CD14-positive monocyte (primary cell): ENCODE data around the gene LYPD6. TPM values are rescaled to one million over a fixed set of nuclear protein-coding genes. Genes with fewer than 3 reads are reported as not detected.
A peak's percentile ranks its signal among the peaks of the same experiment; 100 is the strongest.

Experiments used
- DNase-seq, 3 donors: peaks; one replicate each; pipeline ENCODE4 v3.0.0-alpha.2; 2011 to 2022
- H2AFZ ChIP-seq: 2 replicates; pipeline ENCODE4 v1.6.0; 2012; ENCODE audit warnings: mild to moderate bottlenecking, low read depth, low read length, inconsistent platforms; ENCODE audit not compliant: insufficient read depth, poor library complexity, severe bottlenecking
- H3K27ac ChIP-seq, 2 donors: 1 replicate in 1 of 2; 2 replicates in 1 of 2; pipeline ENCODE4 v1.5.1; 2012 to 2013; ENCODE audit warnings: low read length in 2 of 2, control low read depth in 1 of 2, inconsistent platforms in 1 of 2, low read depth in 1 of 2, mild to moderate bottlenecking in 1 of 2
- H3K27me3 ChIP-seq, 2 donors: one replicate each; pipeline versions ENCODE4 v1.6.0 to v1.6.1; 2011 to 2013; ENCODE audit warnings: low read length in 2 of 2; ENCODE audit not compliant: control insufficient read depth in 2 of 2, insufficient read depth in 2 of 2
- H3K36me3 ChIP-seq, 2 donors: replicated peaks in 1 of 2; 1 replicate in 1 of 2; 2 replicates in 1 of 2; pipeline versions ENCODE4 v1.5.1 to v1.6.1; 2012 to 2013; ENCODE audit warnings: low read length in 2 of 2, control low read depth in 1 of 2, inconsistent platforms in 1 of 2, mild to moderate bottlenecking in 1 of 2; ENCODE audit not compliant: insufficient read depth in 2 of 2, control insufficient read depth in 1 of 2
- H3K4me1 ChIP-seq, 2 donors: 1 replicate in 1 of 2; 2 replicates in 1 of 2; pipeline versions ENCODE4 v1.5.1 to v1.6.1; 2012 to 2013; ENCODE audit warnings: low read length in 2 of 2, control low read depth in 1 of 2, inconsistent platforms in 1 of 2, mild to moderate bottlenecking in 1 of 2, moderate library complexity in 1 of 2; ENCODE audit not compliant: insufficient read depth in 2 of 2, control insufficient read depth in 1 of 2
- H3K4me2 ChIP-seq: replicated peaks from 2 replicates; pipeline ENCODE3; 2012; ENCODE audit warnings: low read length, moderate library complexity, mild to moderate bottlenecking; ENCODE audit not compliant: poor library complexity, severe bottlenecking; ENCODE audit errors: extremely low read depth
- H3K4me3 ChIP-seq, 3 experiments: fragments of 200-600 bp in 1 of 3; sonication (generic) in 1 of 3; replicated peaks in 1 of 3; 1 replicate in 2 of 3; 2 replicates in 1 of 3; pipeline ENCODE4 v1.5.1; 2011 to 2013; ENCODE audit warnings: low read length in 3 of 3, mild to moderate bottlenecking in 3 of 3, control low read depth in 2 of 3, low read depth in 2 of 3, inconsistent platforms in 1 of 3, moderate library complexity in 1 of 3
- H3K79me2 ChIP-seq: 2 replicates; pipeline ENCODE4 v1.6.0; 2012; ENCODE audit warnings: mild to moderate bottlenecking, control low read depth, inconsistent platforms, low read length, moderate library complexity; ENCODE audit not compliant: insufficient read depth
- H3K9ac ChIP-seq: 2 replicates; pipeline ENCODE4 v1.6.0; 2017; ENCODE audit warnings: low read length, mild to moderate bottlenecking; ENCODE audit not compliant: insufficient read depth, poor library complexity, severe bottlenecking
- H3K9me3 ChIP-seq, 2 donors: replicated peaks in 1 of 2; 1 replicate in 1 of 2; 2 replicates in 1 of 2; pipeline versions ENCODE4 v1.5.1 to v1.6.1; 2012 to 2013; ENCODE audit warnings: low read length in 2 of 2, control low read depth in 1 of 2; ENCODE audit not compliant: control insufficient read depth in 1 of 2, insufficient read depth in 1 of 2
- H4K20me1 ChIP-seq: 2 replicates; pipeline ENCODE4 v1.6.0; 2012; ENCODE audit warnings: mild to moderate bottlenecking, low read length, control low read depth, moderate library complexity; ENCODE audit not compliant: insufficient read depth
- H3K27ac Mint-ChIP-seq, 7 donors: one replicate each; pipeline ENCODE4 v1.8.0; 2020; ENCODE audit warnings: mild to moderate bottlenecking in 7 of 7, mixed read lengths in 7 of 7, moderate library complexity in 6 of 7, inconsistent platforms in 2 of 7
- H3K27me3 Mint-ChIP-seq, 3 donors: one replicate each; pipeline ENCODE4 v1.8.0; 2021 to 2022; ENCODE audit warnings: low read depth in 3 of 3, mild to moderate bottlenecking in 3 of 3, mixed read lengths in 3 of 3, moderate library complexity in 3 of 3, inconsistent platforms in 1 of 3
- H3K36me3 Mint-ChIP-seq, 2 donors: one replicate each; pipeline ENCODE4 v1.8.0; 2020; ENCODE audit warnings: mixed read lengths in 2 of 2, inconsistent platforms in 1 of 2, mild to moderate bottlenecking in 1 of 2
- H3K4me1 Mint-ChIP-seq: one replicate; pipeline ENCODE4 v1.8.0; 2020; ENCODE audit warnings: mild to moderate bottlenecking, mixed read lengths
- H3K4me3 Mint-ChIP-seq, 2 donors: one replicate each; pipeline ENCODE4 v1.8.0; 2020; ENCODE audit warnings: mild to moderate bottlenecking in 2 of 2, mixed read lengths in 2 of 2, moderate library complexity in 1 of 2
- H3K9me3 Mint-ChIP-seq, 7 donors: one replicate each; pipeline ENCODE4 v1.8.0; 2020 to 2022; ENCODE audit warnings: mixed read lengths in 7 of 7, mild to moderate bottlenecking in 6 of 7, moderate library complexity in 6 of 7, inconsistent platforms in 2 of 7
- CTCF ChIP-seq: fragments of 200-600 bp; IDR thresholded peaks from one replicate; pipeline ENCODE4 v1.8.0; 2022; ENCODE audit warnings: antibody characterized with exemption, mild to moderate bottlenecking
- WGBS: methylation state at CpG from one replicate; pipeline ENCODE4 v1.1.5; 2013; ENCODE audit warnings: missing lambda C conversion rate; ENCODE audit not compliant: insufficient coverage; 5-methylcytosine and 5-hydroxymethylcytosine counted together
- intact Hi-C, 2 donors: fragments of 100-400 bp; cut with micrococcal nuclease; formaldehyde crosslinking; loops; one replicate each; pipeline versions ENCODE4 v1.15.0 to v1.15.1; 2023
- polyA plus RNA-seq, 3 donors: library from polyadenylated mRNA; depleted of rRNA in 1 of 3; unstranded in 2 of 3; stranded (reverse) in 1 of 3; fragments of 300-500 nt in 2 of 3; fragments of >200 nt in 1 of 3; fragmentation: Illumina TruSeq in 2 of 3; gene quantifications; 1 replicate in 2 of 3; 2 replicates in 1 of 3; pipeline ENCODE4 v1.2.3, GENCODE V29; 2012 to 2021

LYPD6 gene
- polyA plus RNA-seq, 3 donors, result not detected

- Histone ChIP-seq H3K27ac (no peak overlapping the region), H3K4me3 (no peak overlapping the region), H2AFZ (no peak overlapping the region), H4K20me1 (no peaks in the 10 kb centered on the region), H3K9me3 (no peaks in the 10 kb centered on the region), H3K4me2 (no peak overlapping the region), H3K9ac (no peak overlapping the region), H3K4me1 (no peaks in the 10 kb centered on the region), H3K36me3 (no peaks in the 10 kb centered on the region), H3K79me2 (no peaks in the 10 kb centered on the region), H3K27me3 (peaks cover 2% of the 10 kb centered on the region in 2 donors)
- intact Hi-C loops, result no loop called here
- TF ChIP-seq CTCF, result no peak
- peak overlapping the region in 1 of 7 donors; percentile 15 for H3K27ac Mint-ChIP-seq
- WGBS, result no CpG with 5 or more reads among the region's 1 CpG
- H3K4me3 Mint-ChIP-seq, result no peak overlapping the region
- peaks cover 0 to 6% (median 2%) of the 10 kb centered on the region in 3 donors for H3K27me3 Mint-ChIP-seq
- no peaks in the 10 kb centered on the region for H3K4me1 Mint-ChIP-seq
- H3K36me3 Mint-ChIP-seq, result no peaks in the 10 kb centered on the region
- no peak for DNase-seq
- peaks cover 0 to 4% (median 2%) of the 10 kb centered on the region in 7 donors for H3K9me3 Mint-ChIP-seq
Observed at GRCh38 chr2:149342509-149342908, 12.1 kb downstream of the LYPD6 start.

GRCh38 chr2:149344105-149344504 lies 13.7 kb downstream of the LYPD6 start:
- no peak for DNase-seq
- intact Hi-C loops, result no loop called here
- H3K9me3 ChIP-seq, result no peaks in the 10 kb centered on the region
- Mint-ChIP-seq H3K9me3 (peaks cover 0 to 4% (median 0%) of the 10 kb centered on the region in 7 donors), H3K27me3 (peaks cover 1 to 6% (median 2%) of the 10 kb centered on the region in 3 donors), H3K4me3 (no peak overlapping the region), H3K27ac (no peak overlapping the region), H3K36me3 (no peaks in the 10 kb centered on the region), H3K4me1 (no peaks in the 10 kb centered on the region)
- no peaks in the 10 kb centered on the region for H4K20me1 ChIP-seq
- no peaks in the 10 kb centered on the region for H3K36me3 ChIP-seq
- H2AFZ ChIP-seq, result no peak overlapping the region
- H3K79me2 ChIP-seq, result no peaks in the 10 kb centered on the region
- H3K27me3 ChIP-seq, result peaks cover 0 to 2% of the 10 kb centered on the region in 2 donors
- no peak overlapping the region for H3K9ac ChIP-seq
- H3K4me1 ChIP-seq, result no peaks in the 10 kb centered on the region
- no peak overlapping the region for H3K4me2 ChIP-seq
- no peak overlapping the region for H3K27ac ChIP-seq
- WGBS, result no CpG with 5 or more reads among the region's 2 CpGs
- no peak overlapping the region for H3K4me3 ChIP-seq
- no peak for TF ChIP-seq CTCF
